H1 (cell line): ENCODE data around the gene BUB1B. TPM values are rescaled to one million over a fixed set of nuclear protein-coding genes. Genes with fewer than 3 reads are reported as not detected.

Experiments
- CTCF ChIA-PET: fragments of 300-600 bp; sonication (Branson Sonifier 250); formaldehyde crosslinking; loops from one replicate; lab custom pipeline; 2021; ENCODE audit not compliant: partially characterized antibody; lab: Charles Lee
- POLR2A ChIA-PET: fragments of 300-600 bp; sonication (Branson Sonifier 250); formaldehyde crosslinking; loops from one replicate; lab custom pipeline; 2021; ENCODE audit warnings: inconsistent platforms; ENCODE audit not compliant: partially characterized antibody; lab: Charles Lee
- DNase-seq, 2 experiments: peaks; one replicate each; pipeline versions ENCODE4 v3.0.0 to v3.0.0-alpha.2; 2010 to 2022; ENCODE audit warnings: low spot score in 2 of 2, low read depth in 1 of 2, mixed read lengths in 1 of 2
- FAIRE-seq: peaks from 2 replicates; lab custom pipeline; 2011; peaks lifted over from hg19 to GRCh38; lab: Jason Lieb, UNC
- H2AFZ ChIP-seq: 2 replicates; pipeline ENCODE4 v1.8.1; 2012; ENCODE audit warnings: low read length, inconsistent platforms
- H2AK5ac ChIP-seq: 2 replicates; pipeline ENCODE4 v1.6.1; 2013; ENCODE audit warnings: low read depth, low read length
- H2BK120ac ChIP-seq: replicated peaks from 2 replicates; pipeline ENCODE3; 2013; ENCODE audit warnings: low read depth, low read length, inconsistent platforms
- H2BK12ac ChIP-seq: 2 replicates; pipeline ENCODE4 v1.6.1; 2013; ENCODE audit warnings: low read depth, low read length
- H2BK15ac ChIP-seq: 2 replicates; pipeline ENCODE4 v1.6.1; 2013; ENCODE audit warnings: low read length
- H2BK20ac ChIP-seq: 2 replicates; pipeline ENCODE4 v1.6.1; 2013; ENCODE audit warnings: low read length
- H2BK5ac ChIP-seq: 2 replicates; pipeline ENCODE4 v1.6.1; 2013; ENCODE audit warnings: low read depth, low read length
- H3K14ac ChIP-seq: 2 replicates; pipeline ENCODE4 v1.6.1; 2013; ENCODE audit warnings: inconsistent platforms; ENCODE audit not compliant: insufficient read length
- H3K18ac ChIP-seq: 2 replicates; pipeline ENCODE4 v1.6.1; 2013; ENCODE audit warnings: low read length; ENCODE audit errors: extremely low read depth
- H3K23ac ChIP-seq: 2 replicates; pipeline ENCODE4 v1.6.1; 2013; ENCODE audit warnings: inconsistent platforms; ENCODE audit not compliant: insufficient read length
- H3K23me2 ChIP-seq: 2 replicates; pipeline ENCODE4 v1.6.1; 2013; ENCODE audit warnings: low read depth, low read length
- H3K27ac ChIP-seq: 2 replicates; pipeline ENCODE4 v1.6.1; 2011; ENCODE audit warnings: low read depth, low read length, inconsistent platforms
- H3K27me3 ChIP-seq, 4 experiments: replicated peaks in 1 of 4; 1 replicate in 1 of 4; 2 replicates in 3 of 4; pipeline versions ENCODE4 v1.6.1 to v1.8.1; 2011 to 2013; ENCODE audit warnings: low read length in 3 of 4, mild to moderate bottlenecking in 3 of 4, inconsistent platforms in 2 of 4, mixed read lengths in 2 of 4, moderate library complexity in 1 of 4; ENCODE audit not compliant: control insufficient read depth in 3 of 4, insufficient read depth in 3 of 4; ENCODE audit errors: extremely low read depth in 1 of 4
- H3K36me3 ChIP-seq, 4 experiments: 2 replicates each; pipeline versions ENCODE4 v1.6.1 to v1.8.1; 2011 to 2013; ENCODE audit warnings: mild to moderate bottlenecking in 4 of 4, low read length in 3 of 4, moderate library complexity in 2 of 4, control low read depth in 1 of 4, inconsistent platforms in 1 of 4; ENCODE audit not compliant: insufficient read depth in 4 of 4, control insufficient read depth in 2 of 4
- H3K4ac ChIP-seq: replicated peaks from 2 replicates; pipeline ENCODE3; 2013; ENCODE audit warnings: low read length, low read depth, mixed read lengths, inconsistent platforms; ENCODE audit not compliant: insufficient read length
- H3K4me1 ChIP-seq, 4 experiments: replicated peaks in 1 of 4; 1 replicate in 1 of 4; 2 replicates in 3 of 4; pipeline versions ENCODE4 v1.6.1 to v1.8.1; 2011 to 2013; ENCODE audit warnings: low read length in 3 of 4, inconsistent platforms in 2 of 4, mixed read lengths in 1 of 4; ENCODE audit not compliant: insufficient read depth in 4 of 4, control insufficient read depth in 3 of 4
- H3K4me2 ChIP-seq, 2 experiments: 2 replicates each; pipeline versions ENCODE4 v1.6.1 to v1.8.1; 2011 to 2013; ENCODE audit warnings: low read depth in 2 of 2, low read length in 2 of 2, control low read depth in 1 of 2, inconsistent platforms in 1 of 2, mild to moderate bottlenecking in 1 of 2; ENCODE audit not compliant: insufficient read depth in 1 of 2
- H3K4me3 ChIP-seq, 4 experiments: fragments of 200-600, 300-600 bp in 1 of 4; sonication (generic), shearing (Covaris generic), sonication (Bioruptor Twin) in 1 of 4; 2 replicates each; pipeline versions ENCODE4 v1.5.1 to v1.8.1; 2011 to 2016; ENCODE audit warnings: low read length in 4 of 4, low read depth in 3 of 4, control low read depth in 2 of 4, inconsistent platforms in 2 of 4, mild to moderate bottlenecking in 2 of 4, mixed read lengths in 1 of 4, moderate library complexity in 1 of 4; ENCODE audit not compliant: insufficient read depth in 2 of 4; ENCODE audit errors: extremely low read depth in 1 of 4
- H3K56ac ChIP-seq: replicated peaks from 2 replicates; pipeline ENCODE3; 2013; ENCODE audit warnings: low read depth, mild to moderate bottlenecking, mixed read lengths, low read length, inconsistent platforms; ENCODE audit not compliant: insufficient read length
- H3K79me1 ChIP-seq: 2 replicates; pipeline ENCODE4 v1.6.1; 2013; ENCODE audit warnings: low read depth, low read length, control low read depth
- H3K79me2 ChIP-seq, 2 experiments: 2 replicates each; pipeline versions ENCODE4 v1.6.1 to v1.8.1; 2012 to 2013; ENCODE audit warnings: low read length in 2 of 2, mild to moderate bottlenecking in 2 of 2, inconsistent platforms in 1 of 2; ENCODE audit not compliant: insufficient read depth in 2 of 2, control insufficient read depth in 1 of 2
- H3K9ac ChIP-seq, 4 experiments: replicated peaks in 1 of 4; 1 replicate in 1 of 4; 2 replicates in 3 of 4; pipeline versions ENCODE4 v1.6.1 to v1.8.1; 2011 to 2013; ENCODE audit warnings: low read depth in 3 of 4, low read length in 3 of 4, control low read depth in 2 of 4, mild to moderate bottlenecking in 2 of 4, moderate library complexity in 2 of 4, inconsistent platforms in 1 of 4; ENCODE audit errors: extremely low read depth in 1 of 4
- H3K9me3 ChIP-seq, 2 experiments: 2 replicates each; pipeline versions ENCODE4 v1.6.1 to v1.8.1; 2012 to 2013; ENCODE audit warnings: mild to moderate bottlenecking in 2 of 2, moderate library complexity in 2 of 2, control low read depth in 1 of 2, inconsistent platforms in 1 of 2, low read depth in 1 of 2, low read length in 1 of 2, mixed read lengths in 1 of 2; ENCODE audit not compliant: insufficient read depth in 2 of 2
- H4K20me1 ChIP-seq, 2 experiments: replicated peaks in 1 of 2; 2 replicates each; pipeline versions ENCODE3 to v1.8.1; 2011 to 2013; ENCODE audit warnings: inconsistent platforms in 2 of 2, low read length in 2 of 2, mild to moderate bottlenecking in 1 of 2; ENCODE audit not compliant: insufficient read depth in 2 of 2, control insufficient read depth in 1 of 2
- H4K5ac ChIP-seq: 2 replicates; pipeline ENCODE4 v1.6.1; 2013; ENCODE audit warnings: low read length, low read depth, mixed read lengths, inconsistent platforms; ENCODE audit not compliant: insufficient read length
- H4K8ac ChIP-seq: 2 replicates; pipeline ENCODE4 v1.8.0; 2013; ENCODE audit warnings: mild to moderate bottlenecking, moderate library complexity, low read length, inconsistent platforms; ENCODE audit not compliant: insufficient read depth; ENCODE audit errors: extremely low read depth
- H4K91ac ChIP-seq: replicated peaks from 2 replicates; pipeline ENCODE3; 2013; ENCODE audit warnings: low read length, mixed read lengths, inconsistent platforms; ENCODE audit not compliant: insufficient read length
- ATF3 ChIP-seq: IDR thresholded peaks from 2 replicates; pipeline ENCODE4 v1.6.1; 2011; ENCODE audit warnings: low read depth, mild to moderate bottlenecking, low read length; ENCODE audit not compliant: insufficient read depth
- CREB1 ChIP-seq: IDR thresholded peaks from 2 replicates; pipeline ENCODE4 v1.6.1; 2012; ENCODE audit warnings: inconsistent platforms
- CTBP2 ChIP-seq: IDR thresholded peaks from 2 replicates; pipeline ENCODE4 v1.7.0; 2011; ENCODE audit warnings: borderline replicate concordance, mild to moderate bottlenecking, moderate library complexity, mixed read lengths, low read length; ENCODE audit not compliant: insufficient read depth, insufficient read length
- EZH2 ChIP-seq: fragments of 200-600 bp; sonication (generic); IDR thresholded peaks from 2 replicates; pipeline ENCODE4 v1.7.1; 2012; ENCODE audit warnings: low read depth, mild to moderate bottlenecking, moderate library complexity, low read length, inconsistent platforms; ENCODE audit not compliant: severe bottlenecking
- GABPA ChIP-seq: IDR thresholded peaks from 2 replicates; pipeline ENCODE4 v1.6.1; 2011; ENCODE audit warnings: mild to moderate bottlenecking, low read length, moderate library complexity, borderline replicate concordance; ENCODE audit not compliant: insufficient read depth
- MAX ChIP-seq: IDR thresholded peaks from 2 replicates; pipeline ENCODE4 v1.6.1; 2012; ENCODE audit warnings: inconsistent platforms
- PHF8 ChIP-seq: fragments of 200-600 bp; sonication (generic); conservative IDR thresholded peaks from 2 replicates; pipeline ENCODE4 v1.7.1; 2012; ENCODE audit warnings: low read depth, mild to moderate bottlenecking, inconsistent platforms, low read length, moderate library complexity
- SIX5 ChIP-seq: IDR thresholded peaks from 2 replicates; pipeline ENCODE4 v1.6.1; 2011; ENCODE audit warnings: mild to moderate bottlenecking, low read depth, low read length
- SP1 ChIP-seq: IDR thresholded peaks from 2 replicates; pipeline ENCODE4 v1.6.1; 2011; ENCODE audit warnings: low read depth, low read length
- TAF1 ChIP-seq: IDR thresholded peaks from 2 replicates; pipeline ENCODE4 v1.6.1; 2011; ENCODE audit warnings: mild to moderate bottlenecking, low read depth, low read length
- WGBS, 2 experiments: shearing (Covaris generic) in 1 of 2; methylation state at CpG; one replicate each; pipeline versions ENCODE4 v1.1.6 to v1.1.7; 2013 to 2015; ENCODE audit warnings: low lambda C conversion rate in 2 of 2, mixed read lengths in 2 of 2, inconsistent platforms in 1 of 2, low coverage in 1 of 2, missing lambda C conversion rate in 1 of 2; ENCODE audit not compliant: insufficient replicate concordance in 2 of 2, insufficient coverage in 1 of 2, insufficient read length in 1 of 2; ENCODE audit errors: extremely low coverage in 1 of 2, missing lambda C conversion rate in 1 of 2; 5-methylcytosine and 5-hydroxymethylcytosine counted together
- polyA plus RNA-seq, 7 experiments: library from polyadenylated mRNA; depleted of rRNA in 3 of 7; stranded (reverse) in 5 of 7; unstranded in 2 of 7; fragments of >200 nt in 5 of 7; fragments of 200-250 nt in 2 of 7; gene quantifications; 1 replicate in 5 of 7; 2 replicates in 1 of 7; 4 replicates in 1 of 7; pipeline versions ENCODE4 v1.2.1 to v1.2.3, GENCODE V29; 2011 to 2013; ENCODE audit warnings: missing spikeins in 2 of 7, mixed read lengths in 2 of 7
- total RNA-seq: library from RNA; stranded (reverse); fragmentation: NEBNext Ultra II Directional; extraction: Animal tissue kit (Norgen Biotek cat#: 25700); gene quantifications from 2 replicates; pipeline ENCODE4 v1.2.1, GENCODE V29; 2021

BUB1B gene
- total and polyA plus RNA-seq, 2 of the 8 experiments (the other 6 are each of a cell fraction or from before 2014, with no cell fraction given): 48.9 to 144 TPM

GRCh38 chr15:40134885-40135284 is 26.0 kb upstream of the BUB1B start:
- H4K8ac ChIP-seq: no peak overlapping the region
- H3K4me2 ChIP-seq: no peak overlapping the region
- no peak overlapping the region for H2BK12ac ChIP-seq
- H2BK120ac ChIP-seq: no peak overlapping the region
- 90% methylated on average over 9 of the region's 9 CpGs; no CpG with 5 or more reads in 1 of the 2 experiments for WGBS, 2 experiments
- no peak overlapping the region for H3K4ac ChIP-seq
- peaks cover 0 to 3% (median 0%) of the 10 kb centered on the region in 4 experiments; a peak in 1 of 7 replicates for H3K4me1 ChIP-seq
- H4K20me1 ChIP-seq: no peaks in the 10 kb centered on the region
- no peak for DNase-seq
- H2BK20ac ChIP-seq: no peak overlapping the region
- no peaks in the 10 kb centered on the region for H3K36me3 ChIP-seq
- H3K23me2 ChIP-seq: no peaks in the 10 kb centered on the region
- H2AK5ac ChIP-seq: no peak overlapping the region
- H3K14ac ChIP-seq: no peak overlapping the region
- ChIA-PET POLR2A (no interaction called here), CTCF (interaction anchor here (1.0 kb wide), 1 partner anchor 72 kb away, joined by 3 read pairs; no protein-coding TSS in a partner anchor)
- H3K56ac ChIP-seq: no peak overlapping the region
- no peak overlapping the region for H4K91ac ChIP-seq
- no peak overlapping the region for H3K27ac ChIP-seq
- no peak overlapping the region for H3K23ac ChIP-seq
- H3K79me2 ChIP-seq: no peaks in the 10 kb centered on the region
- no peak overlapping the region for H3K9ac ChIP-seq
- no peak overlapping the region for H2BK5ac ChIP-seq
- no peak for FAIRE-seq
- H2AFZ ChIP-seq: peak overlapping the region; percentile 16; the same call in 1 of the 2 replicates
- H3K9me3 ChIP-seq: no peaks in the 10 kb centered on the region
- H4K5ac ChIP-seq: no peak overlapping the region
- no peak overlapping the region for H2BK15ac ChIP-seq
- H3K4me3 ChIP-seq: no peak overlapping the region
- H3K27me3 ChIP-seq: no peaks in the 10 kb centered on the region
- no peaks in the 10 kb centered on the region for H3K79me1 ChIP-seq
- H3K18ac ChIP-seq: no peak overlapping the region
- no peak for TF ChIP-seq ATF3
- TF ChIP-seq CTBP2: no peak
- TF ChIP-seq EZH2: no peak
- no peak for TF ChIP-seq SIX5
- TF ChIP-seq MAX: no peak
- TF ChIP-seq PHF8: no peak
- TF ChIP-seq SP1: no peak
- TF ChIP-seq GABPA: no peak
- no peak for TF ChIP-seq CREB1
- TF ChIP-seq TAF1: no peak
